ENCODE measurements around the gene SH3GL1.

- TF ChIP-seq CTCF (IDR thresholded peaks at IDR 0.05) (no peak), POLR2A (IDR thresholded peaks at IDR 0.05) (no peak), POLR2AphosphoS5 (IDR thresholded peaks at IDR 0.05) (no peak)
Observed at GRCh38 chr19:4442819-4443146, 42.4 kb upstream of the SH3GL1 start.

Measured in breast epithelium (tissue), 3 donors.